ENCODE data around the gene KRABD2.

DNA sequence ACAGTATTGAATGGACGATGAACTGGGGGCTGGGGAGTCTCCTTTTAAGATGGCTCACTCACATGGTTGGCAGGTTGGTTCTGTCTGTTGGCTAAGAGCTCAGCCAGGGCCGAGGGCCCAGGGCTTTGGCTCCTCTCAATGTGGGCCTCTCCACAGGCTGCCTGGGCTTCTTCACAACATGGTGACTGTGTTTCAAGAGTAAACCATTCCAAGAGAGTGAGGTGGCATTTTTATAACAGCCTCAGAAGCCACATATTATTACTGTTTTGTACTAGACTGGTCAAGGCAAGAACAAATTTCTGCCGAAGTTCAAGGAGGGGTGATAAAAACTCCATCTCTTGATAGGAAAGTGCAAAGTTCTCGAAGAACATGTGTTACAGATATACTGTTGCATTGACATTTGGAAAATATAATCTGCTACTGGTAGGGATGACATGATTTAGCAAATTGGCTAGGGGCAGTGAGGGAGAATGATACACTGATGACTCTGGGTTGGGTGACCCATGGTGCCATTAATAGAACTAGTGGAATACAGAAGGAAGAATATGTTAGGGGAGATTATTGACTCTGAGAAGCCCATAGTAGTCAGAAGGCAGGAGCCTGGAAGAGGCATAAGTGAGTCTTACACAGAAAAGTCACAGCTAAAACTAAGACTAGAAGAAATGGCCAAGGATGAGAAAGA is 13.7 kb downstream of the KRABD2 start:
- no peak for TF ChIP-seq POLR2A (IDR thresholded peaks at IDR 0.05)
- TF ChIP-seq, protein P1, sequence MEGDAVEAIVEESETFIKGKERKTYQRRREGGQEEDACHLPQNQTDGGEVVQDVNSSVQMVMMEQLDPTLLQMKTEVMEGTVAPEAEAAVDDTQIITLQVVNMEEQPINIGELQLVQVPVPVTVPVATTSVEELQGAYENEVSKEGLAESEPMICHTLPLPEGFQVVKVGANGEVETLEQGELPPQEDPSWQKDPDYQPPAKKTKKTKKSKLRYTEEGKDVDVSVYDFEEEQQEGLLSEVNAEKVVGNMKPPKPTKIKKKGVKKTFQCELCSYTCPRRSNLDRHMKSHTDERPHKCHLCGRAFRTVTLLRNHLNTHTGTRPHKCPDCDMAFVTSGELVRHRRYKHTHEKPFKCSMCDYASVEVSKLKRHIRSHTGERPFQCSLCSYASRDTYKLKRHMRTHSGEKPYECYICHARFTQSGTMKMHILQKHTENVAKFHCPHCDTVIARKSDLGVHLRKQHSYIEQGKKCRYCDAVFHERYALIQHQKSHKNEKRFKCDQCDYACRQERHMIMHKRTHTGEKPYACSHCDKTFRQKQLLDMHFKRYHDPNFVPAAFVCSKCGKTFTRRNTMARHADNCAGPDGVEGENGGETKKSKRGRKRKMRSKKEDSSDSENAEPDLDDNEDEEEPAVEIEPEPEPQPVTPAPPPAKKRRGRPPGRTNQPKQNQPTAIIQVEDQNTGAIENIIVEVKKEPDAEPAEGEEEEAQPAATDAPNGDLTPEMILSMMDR (IDR thresholded peaks at IDR 0.05), result no peak

Data from uterus (tissue), 2 donors.